Neural crest cell (in vitro differentiated cells): Measurements from ENCODE around the gene TSPAN15. TPM values are rescaled to one million over a fixed set of nuclear protein-coding genes. Genes with fewer than 3 reads are reported as not detected.

Source experiments
- DNase-seq: peaks from one replicate; pipeline ENCODE4 v3.0.0; 2021; ENCODE audit warnings: low read depth, mixed read lengths, low spot score
- H3K27ac Mint-ChIP-seq: one replicate; pipeline ENCODE4 v1.8.0; 2021; ENCODE audit warnings: mild to moderate bottlenecking, mixed read lengths; ENCODE audit not compliant: unreplicated experiment
- H3K27me3 Mint-ChIP-seq: 2 replicates; pipeline ENCODE4 v1.8.0; 2021; ENCODE audit warnings: low read depth, mild to moderate bottlenecking, mixed read lengths
- H3K36me3 Mint-ChIP-seq: 2 replicates; pipeline ENCODE4 v1.8.0; 2021; ENCODE audit warnings: low read depth, mild to moderate bottlenecking, mixed read lengths
- H3K4me1 Mint-ChIP-seq: 2 replicates; pipeline ENCODE4 v1.8.0; 2021; ENCODE audit warnings: mixed read lengths
- H3K4me3 Mint-ChIP-seq: one replicate; pipeline ENCODE4 v1.8.0; 2021; ENCODE audit warnings: mild to moderate bottlenecking, mixed read lengths
- H3K9me3 Mint-ChIP-seq: 2 replicates; pipeline ENCODE4 v1.8.0; 2021; ENCODE audit warnings: mixed read lengths
- CTCF ChIP-seq: fragments of 200-600 bp; sonication (generic); conservative IDR thresholded peaks from 2 replicates; pipeline ENCODE4 v1.5.0; 2021; ENCODE audit warnings: antibody characterized with exemption, mild to moderate bottlenecking
- total RNA-seq: library from RNA; stranded (reverse); gene quantifications from 2 replicates; pipeline ENCODE4 v1.2.1, GENCODE V29; 2021

The TSPAN15 gene
- total RNA-seq, 1 donor from 2014 or later = 12.3 TPM

GRCh38 chr10:69409176-69409495 is 42.1 kb upstream of the TSPAN15 start:
- H3K36me3 Mint-ChIP-seq = peaks cover 4% of the 10 kb centered on the region
- no peak for TF ChIP-seq CTCF
- no peaks in the 10 kb centered on the region for H3K9me3 Mint-ChIP-seq
- peaks cover 36% of the 10 kb centered on the region for H3K4me1 Mint-ChIP-seq
- peak overlapping the region; percentile 64 for H3K4me3 Mint-ChIP-seq
- H3K27me3 Mint-ChIP-seq = peaks cover 6% of the 10 kb centered on the region
- H3K27ac Mint-ChIP-seq = no peak overlapping the region
- DNase-seq = no peak

DNA sequence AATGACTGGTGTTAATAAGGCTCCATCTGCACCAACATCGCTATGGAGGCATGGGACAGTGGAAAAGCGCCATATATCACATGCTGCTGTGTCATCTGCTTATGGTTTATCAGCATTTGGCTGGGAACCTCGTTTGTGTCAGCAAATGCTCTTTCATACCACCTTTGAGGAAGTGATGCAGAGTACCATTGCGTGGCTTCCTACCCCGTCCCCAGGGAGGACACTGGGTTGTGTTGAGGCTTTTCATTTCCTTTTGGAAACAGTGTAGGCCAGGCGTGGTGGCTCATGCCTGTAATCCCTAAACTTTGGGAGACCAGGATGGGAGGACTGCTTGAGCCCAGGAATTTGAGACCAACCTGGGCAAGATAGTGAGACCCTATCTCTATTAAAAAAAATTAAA is 41.3 kb upstream of the TSPAN15 start:
- Mint-ChIP-seq H3K4me1 (peaks cover 32% of the 10 kb centered on the region), H3K27me3 (peaks cover 6% of the 10 kb centered on the region), H3K27ac (no peak overlapping the region), H3K36me3 (no peaks in the 10 kb centered on the region), H3K9me3 (no peaks in the 10 kb centered on the region), H3K4me3 (no peak overlapping the region)
- no peak for TF ChIP-seq CTCF
- no peak for DNase-seq

- peaks cover 6% of the 10 kb centered on the region for H3K27me3 Mint-ChIP-seq
- H3K9me3 Mint-ChIP-seq = no peaks in the 10 kb centered on the region
- no peak overlapping the region for H3K4me3 Mint-ChIP-seq
- H3K27ac Mint-ChIP-seq = no peak overlapping the region
- no peaks in the 10 kb centered on the region for H3K36me3 Mint-ChIP-seq
- TF ChIP-seq CTCF = no peak
- DNase-seq = no peak
- peaks cover 29% of the 10 kb centered on the region for H3K4me1 Mint-ChIP-seq
These were observed 40.8 kb upstream of the TSPAN15 start for GRCh38 chr10:69410487-69410886.

DNA sequence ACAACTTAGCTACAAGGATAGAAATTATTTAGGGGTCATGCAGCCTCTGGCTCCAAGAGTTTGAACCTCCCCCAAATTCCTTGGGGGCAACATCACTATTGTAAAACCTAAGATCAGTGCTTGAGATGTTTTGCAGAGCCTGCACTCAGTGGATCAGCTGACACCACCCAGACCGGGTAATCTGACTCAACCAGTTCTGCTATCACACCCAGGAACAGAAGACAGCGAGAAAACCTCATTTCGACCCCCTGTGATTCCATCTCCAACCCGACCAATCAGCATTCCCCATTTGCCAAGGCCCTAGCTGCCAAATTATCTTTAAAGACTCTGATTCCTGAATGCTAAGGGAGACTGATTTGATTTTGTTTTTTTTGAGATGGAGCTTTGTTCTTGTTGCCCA is 39.8 kb upstream of the TSPAN15 start:
- peaks cover 20% of the 10 kb centered on the region for H3K4me1 Mint-ChIP-seq
- no peak overlapping the region for H3K27ac Mint-ChIP-seq
- H3K4me3 Mint-ChIP-seq = no peak overlapping the region
- TF ChIP-seq CTCF = no peak
- no peaks in the 10 kb centered on the region for H3K9me3 Mint-ChIP-seq
- DNase-seq = no peak
- no peaks in the 10 kb centered on the region for H3K36me3 Mint-ChIP-seq
- peaks cover 6% of the 10 kb centered on the region for H3K27me3 Mint-ChIP-seq

DNA sequence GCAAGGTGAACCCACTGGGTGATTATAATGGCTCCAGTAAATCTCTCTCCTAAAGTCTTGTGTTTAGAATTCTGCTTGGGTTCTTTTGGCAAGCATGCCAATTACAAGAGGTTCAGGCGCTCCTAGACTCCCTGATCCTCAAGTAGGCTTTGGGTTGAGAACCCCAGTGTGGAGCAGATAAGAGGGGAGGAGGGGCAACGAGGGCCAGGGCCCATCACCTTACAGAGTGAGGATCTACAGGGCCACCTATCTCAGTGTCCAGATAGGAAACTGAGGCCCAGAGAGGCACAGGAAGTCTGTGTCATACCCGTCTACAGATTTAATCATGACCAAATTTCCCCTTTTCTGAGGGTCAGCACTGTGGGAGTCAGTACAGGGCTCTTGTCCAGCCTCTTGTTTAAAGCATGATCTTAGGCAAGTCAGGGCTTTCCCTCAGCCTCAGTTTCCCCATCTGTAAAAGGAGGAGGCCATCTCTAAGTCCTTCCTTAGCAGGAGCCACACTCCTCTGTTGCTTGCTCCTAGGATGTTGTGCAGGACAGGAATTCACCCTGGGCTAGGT is 39.0 kb upstream of the TSPAN15 start:
- TF ChIP-seq CTCF = no peak

More for the DNA sequence above, 39.0 kb upstream of the TSPAN15 start:
- Mint-ChIP-seq H3K9me3 (no peaks in the 10 kb centered on the region), H3K27me3 (peaks cover 3% of the 10 kb centered on the region), H3K27ac (no peak overlapping the region), H3K36me3 (no peaks in the 10 kb centered on the region), H3K4me3 (no peak overlapping the region), H3K4me1 (peaks cover 13% of the 10 kb centered on the region)
- DNase-seq = no peak
